Left forelimb (tissue), 1 donor: ENCODE data around the gene AFF3.

Experiments
- DNase-seq: peaks from one replicate; pipeline ENCODE4 v3.0.0-alpha.2; 2018; ENCODE audit warnings: low spot score

Gene AFF3

DNA sequence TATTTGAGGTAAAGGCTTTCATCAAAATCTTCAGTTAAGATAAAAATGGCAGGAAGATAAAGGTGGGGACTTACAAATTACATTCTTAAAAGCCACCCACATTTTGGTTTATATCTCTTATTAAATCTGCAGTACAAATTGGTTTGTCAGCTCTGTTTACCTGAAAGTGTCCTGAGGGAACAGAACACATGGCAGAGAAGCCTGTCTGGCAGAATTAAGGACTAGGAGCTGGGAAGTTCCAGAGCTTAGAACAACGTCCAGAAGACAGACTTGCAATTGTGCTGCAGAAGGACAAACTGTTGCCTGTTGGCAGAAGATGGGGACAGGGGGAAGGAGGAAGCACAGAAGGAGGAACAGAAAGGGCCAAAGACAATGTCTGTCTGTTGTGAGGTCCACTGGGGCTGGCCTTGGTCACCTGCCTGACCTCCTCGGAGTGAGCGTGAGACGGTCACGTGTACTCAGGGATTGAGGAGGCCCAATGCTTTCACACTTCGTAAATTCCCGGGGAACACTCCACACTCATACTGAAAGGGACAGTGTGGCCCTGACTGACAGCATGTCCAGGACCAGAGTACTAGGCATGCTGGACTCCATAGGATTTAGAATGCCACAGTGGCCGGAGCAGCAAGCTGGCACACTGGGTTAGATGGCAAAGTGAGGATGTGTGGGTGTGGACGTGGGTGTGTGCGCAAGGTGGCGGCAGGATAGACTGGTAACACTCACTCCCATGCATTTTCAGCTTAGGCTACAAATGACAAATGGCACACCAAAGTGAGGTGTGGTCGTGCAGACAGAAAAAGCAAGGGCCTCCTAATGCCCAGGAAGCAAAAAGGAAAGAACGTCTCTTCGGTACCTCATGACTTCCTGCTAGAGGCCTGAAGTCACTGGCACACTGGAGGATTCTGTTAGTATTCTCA is 441.6 kb downstream of the AFF3 start:
- DNase-seq, result no peak

GRCh38 chr2:99698896-99699295 is 443.5 kb downstream of the AFF3 start:
- DNase-seq, result no peak

GRCh38 chr2:99697811-99698568 is 444.4 kb downstream of the AFF3 start:
- no peak for DNase-seq

- DNase-seq, result no peak
Measured at GRCh38 chr2:99695944-99696253, 446.5 kb downstream of the AFF3 start.

DNA sequence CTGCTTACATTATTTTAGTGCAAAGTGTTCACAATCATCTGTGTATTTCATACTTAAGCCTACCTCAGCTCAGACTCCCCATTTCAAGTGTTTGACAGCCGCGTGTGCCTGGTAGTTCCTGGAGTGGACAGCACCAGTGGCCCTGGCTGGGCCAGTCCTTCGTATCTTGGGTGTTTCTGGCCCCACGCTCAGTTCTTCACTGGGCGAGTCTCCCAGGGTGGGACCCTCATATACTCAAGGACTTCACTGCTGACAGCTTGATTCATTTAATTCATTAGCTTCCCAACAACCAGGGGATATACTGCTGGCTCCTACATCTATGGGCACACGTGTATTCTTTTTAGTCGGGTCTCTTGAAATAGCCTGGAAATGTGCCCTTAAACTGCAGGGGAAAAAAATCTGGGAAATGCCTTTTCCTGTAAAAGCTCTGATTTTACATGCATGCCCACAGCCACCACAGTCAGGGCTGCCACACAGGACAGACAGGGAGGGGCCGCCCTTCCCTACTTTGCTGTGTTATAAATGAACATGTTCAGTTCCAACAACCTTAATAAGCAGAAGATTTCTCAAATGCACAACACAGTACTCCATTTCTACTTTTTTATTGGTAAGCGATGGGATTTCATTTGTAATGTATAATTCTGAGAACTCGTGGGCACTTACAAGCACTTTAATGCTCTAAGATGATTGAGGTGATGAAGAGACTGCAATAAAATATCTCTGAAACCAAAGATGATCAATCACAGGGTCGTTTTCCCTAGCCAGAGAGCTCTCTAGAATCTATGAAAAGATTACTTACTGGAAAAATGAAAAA is 447.1 kb downstream of the AFF3 start:
- DNase-seq, result no peak

- DNase-seq, result no peak
Measured at GRCh38 chr2:99694331-99694730, 448.1 kb downstream of the AFF3 start.

- DNase-seq, result no peak
Measured at GRCh38 chr2:99692785-99693184, 449.6 kb downstream of the AFF3 start.

- DNase-seq, result no peak
Measured at GRCh38 chr2:99691926-99692325, 450.5 kb downstream of the AFF3 start.

GRCh38 chr2:99689145-99689742 is 453.1 kb downstream of the AFF3 start:
- DNase-seq, result no peak

DNA sequence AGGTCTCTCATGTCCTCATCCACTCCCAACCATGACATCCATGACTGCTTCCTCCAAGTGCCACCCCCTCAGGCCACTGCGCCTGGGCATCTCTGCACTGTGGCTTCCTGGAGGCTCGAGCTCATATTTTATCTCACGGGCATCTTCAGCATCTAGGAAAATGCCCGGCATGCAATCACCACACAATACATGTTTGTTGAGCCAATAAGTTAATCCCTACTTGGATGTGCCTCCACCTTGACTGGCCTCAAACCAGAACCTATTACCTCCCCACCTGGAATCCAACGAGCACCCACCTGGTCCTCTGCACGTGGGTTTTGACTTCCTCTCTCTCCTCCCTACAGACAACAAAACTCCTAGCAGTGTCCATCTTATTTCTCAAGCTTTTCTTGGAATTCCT is 453.7 kb downstream of the AFF3 start:
- no peak for DNase-seq

- no peak for DNase-seq
Measured at GRCh38 chr2:99682275-99683060, 459.9 kb downstream of the AFF3 start.

DNA sequence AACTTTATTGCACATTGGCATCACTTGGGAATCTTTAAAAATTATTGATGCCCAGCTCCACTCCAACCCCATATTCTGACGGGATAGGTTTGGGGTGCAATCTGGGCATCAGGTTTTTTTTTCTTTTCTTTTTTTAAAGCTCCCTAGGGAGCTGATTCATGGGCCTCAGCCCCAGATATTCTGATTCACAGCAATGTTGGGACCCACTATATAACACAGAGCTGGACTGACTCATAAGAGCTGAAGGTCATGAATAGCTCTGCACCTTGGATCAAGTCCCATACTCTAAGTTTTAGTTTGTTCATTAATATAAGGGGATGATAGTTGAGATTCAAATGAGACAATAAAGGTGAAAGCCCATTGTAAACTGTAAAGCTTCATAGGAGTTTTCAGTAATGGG is 461.4 kb downstream of the AFF3 start:
- no peak for DNase-seq

- no peak for DNase-seq
Measured at GRCh38 chr2:99679518-99679917, 462.9 kb downstream of the AFF3 start.

- no peak for DNase-seq
Measured at GRCh38 chr2:99678625-99679024, 463.8 kb downstream of the AFF3 start.

DNA sequence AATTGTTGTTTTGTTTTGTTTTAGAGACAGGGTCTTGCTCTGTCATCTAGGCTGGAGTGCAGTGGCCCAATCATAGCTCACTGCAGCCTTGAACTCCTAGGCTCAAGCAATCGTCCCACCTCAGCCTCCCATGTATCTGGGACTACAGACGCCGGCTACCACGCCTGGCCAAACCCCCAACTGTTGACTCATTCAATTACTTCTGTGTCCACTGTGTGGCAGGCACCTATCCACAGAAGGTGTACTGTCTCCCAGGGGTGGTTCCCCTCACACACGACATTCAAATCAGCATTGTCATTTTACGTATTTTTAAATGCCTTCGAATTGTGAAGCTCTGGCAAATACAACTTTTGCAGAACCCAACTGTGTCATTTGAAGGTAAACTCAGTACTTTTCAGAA is 464.6 kb downstream of the AFF3 start:
- no peak for DNase-seq

DNA sequence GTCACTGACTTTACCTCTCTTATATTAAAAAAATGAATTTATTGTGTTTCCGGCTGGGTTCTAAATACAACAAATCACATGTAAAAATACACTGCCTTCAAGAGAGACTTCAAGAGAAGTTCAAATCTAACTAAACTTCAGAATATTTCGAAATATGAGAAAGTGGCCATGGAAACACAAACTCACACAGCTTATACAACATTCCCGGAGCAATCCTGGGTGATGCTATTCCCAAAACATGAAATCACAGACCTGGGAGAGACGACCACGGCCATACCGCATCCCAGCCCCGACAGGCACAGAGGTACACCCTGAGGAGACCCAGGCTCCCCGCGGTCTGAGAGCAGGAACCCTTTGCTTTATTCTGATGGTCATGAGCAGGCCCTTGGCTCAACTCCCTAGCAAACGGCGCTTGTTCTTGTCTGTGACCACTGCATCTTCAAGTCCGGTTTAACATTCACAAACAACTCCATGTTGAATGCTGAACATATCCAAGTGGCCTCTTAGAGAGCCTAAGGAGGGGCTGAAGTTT is 467.2 kb downstream of the AFF3 start:
- no peak for DNase-seq

DNA sequence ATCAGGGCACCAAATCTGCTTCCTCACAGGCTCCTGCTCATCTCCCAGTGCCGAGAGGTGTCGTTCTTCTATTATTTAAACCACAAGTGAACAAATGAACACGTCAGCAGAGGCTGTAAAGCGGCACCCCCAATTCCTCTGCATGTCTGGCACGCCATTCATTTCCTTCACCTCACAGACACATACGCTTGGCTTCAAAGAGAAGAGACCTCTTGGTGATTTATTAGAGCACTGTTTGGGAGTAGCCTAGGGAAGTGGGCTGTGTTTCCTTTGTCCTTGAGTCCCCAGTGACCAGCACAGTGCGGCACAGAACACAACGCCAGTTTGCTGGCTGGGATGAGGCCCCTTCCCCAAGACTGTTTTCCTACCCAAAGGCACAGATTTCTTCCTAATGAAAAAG is 468.3 kb downstream of the AFF3 start:
- no peak for DNase-seq

DNA sequence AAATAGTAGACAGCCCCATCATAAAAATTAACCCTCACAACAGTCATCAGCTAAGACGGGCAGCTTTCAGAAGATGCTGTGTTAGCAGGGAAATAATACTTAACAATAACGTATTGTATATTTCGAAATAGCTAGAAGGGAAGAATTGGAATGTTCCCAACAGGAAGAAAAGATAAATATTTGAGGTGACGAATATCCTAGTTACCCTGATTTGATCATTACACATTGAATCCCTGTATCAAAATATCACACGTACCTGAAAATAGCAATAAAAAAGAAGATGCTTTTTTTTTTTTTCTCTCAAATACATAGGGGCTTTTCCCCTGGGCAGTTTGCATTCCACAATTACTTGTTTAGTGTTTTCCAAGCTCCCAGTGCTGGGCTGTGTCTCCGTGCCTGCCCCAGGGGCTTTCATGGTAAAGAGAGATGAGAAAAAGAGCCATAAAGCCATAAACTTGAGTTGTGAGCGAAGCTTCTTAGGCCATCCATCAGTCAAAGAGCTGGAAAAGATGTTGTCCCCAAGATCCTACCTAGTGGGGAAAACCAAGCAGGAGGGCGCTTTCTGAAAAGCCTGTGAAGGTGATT is 469.5 kb downstream of the AFF3 start:
- DNase-seq, result no peak

- DNase-seq, result no peak
Measured at GRCh38 chr2:99670768-99671734, 471.3 kb downstream of the AFF3 start.

DNA sequence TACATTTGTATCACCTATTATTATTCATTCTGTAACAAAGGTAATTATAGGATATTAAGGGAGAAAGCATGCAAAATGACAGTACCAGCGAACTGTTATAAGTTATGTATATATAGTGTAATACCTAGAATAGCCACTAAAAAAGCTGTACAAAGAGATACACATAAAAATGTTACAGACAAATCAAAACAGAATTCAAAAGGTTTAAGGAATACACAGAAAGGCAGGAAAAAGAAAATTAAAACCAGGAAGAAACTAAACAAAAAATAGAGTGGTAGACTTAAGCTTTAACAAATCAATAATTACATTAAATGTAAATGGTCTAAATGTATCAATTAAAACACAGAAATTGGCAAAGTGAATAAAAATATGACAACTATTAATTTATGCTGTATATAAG is 476.1 kb downstream of the AFF3 start:
- DNase-seq, result no peak
